ENCODE measurements around the gene COTL1.

DNA sequence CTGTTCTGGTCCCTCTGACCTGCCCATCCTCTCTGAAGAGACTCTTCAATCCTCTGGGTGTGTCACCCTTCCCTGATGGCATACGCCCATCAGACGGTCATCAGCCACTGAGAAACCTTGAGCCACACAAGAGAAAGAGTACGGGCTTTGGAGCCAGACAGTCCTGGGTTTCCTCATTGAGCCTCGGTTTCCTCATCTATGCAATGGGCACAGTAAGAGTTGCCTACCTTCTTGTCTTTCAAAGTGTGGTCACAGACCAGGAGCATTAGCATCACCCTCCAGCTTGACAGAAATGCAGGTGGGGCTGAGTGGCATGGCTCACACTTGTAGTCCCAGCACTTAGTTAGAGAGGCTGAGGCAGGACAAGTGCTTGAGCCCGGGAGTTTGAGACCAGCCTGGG is 87.3 kb downstream of the COTL1 start:
- TF ChIP-seq POLR2A (IDR thresholded peaks at IDR 0.05) (no peak), POLR2AphosphoS5 (IDR thresholded peaks at IDR 0.05) (no peak)
